Hematopoietic multipotent progenitor cell treated with erythropoietin and hydrocortisone succinate and interleukin-3 and kit ligand, for 17 days (in vitro differentiated cells): Measurements from ENCODE around the gene MAP1LC3B.

Experiments used
- DNase-seq: peaks from one replicate; pipeline ENCODE4 v3.0.0-alpha.2; 2015; ENCODE audit warnings: low spot score

MAP1LC3B gene

GRCh38 chr16:87432330-87432915 is 40.3 kb downstream of the MAP1LC3B start:
- no peak for DNase-seq

GRCh38 chr16:87434146-87434667 is 42.1 kb downstream of the MAP1LC3B start:
- no peak for DNase-seq

- no peak for DNase-seq
Measured at GRCh38 chr16:87435372-87436224, 43.5 kb downstream of the MAP1LC3B start.

GRCh38 chr16:87436225-87437172 is 44.4 kb downstream of the MAP1LC3B start:
- DNase-seq = no peak

- no peak for DNase-seq
Measured at GRCh38 chr16:87437327-87437726, 45.2 kb downstream of the MAP1LC3B start.

GRCh38 chr16:87437911-87438610 is 45.9 kb downstream of the MAP1LC3B start:
- no peak for DNase-seq

GRCh38 chr16:87438611-87438985 is 46.5 kb downstream of the MAP1LC3B start:
- no peak for DNase-seq

GRCh38 chr16:87439926-87440325 is 47.8 kb downstream of the MAP1LC3B start:
- DNase-seq = no peak

- no peak for DNase-seq
Measured at GRCh38 chr16:87441886-87442580, 49.9 kb downstream of the MAP1LC3B start.

- DNase-seq = no peak
Measured at GRCh38 chr16:87442581-87442966, 50.4 kb downstream of the MAP1LC3B start.

- no peak for DNase-seq
Measured at GRCh38 chr16:87443016-87443415, 50.9 kb downstream of the MAP1LC3B start.

- no peak for DNase-seq
Measured at GRCh38 chr16:87443964-87444363, 51.8 kb downstream of the MAP1LC3B start.

GRCh38 chr16:87445486-87445885 is 53.4 kb downstream of the MAP1LC3B start:
- DNase-seq = no peak

- no peak for DNase-seq
Measured at GRCh38 chr16:87446479-87446878, 54.3 kb downstream of the MAP1LC3B start.

- no peak for DNase-seq
Measured at GRCh38 chr16:87447323-87447722, 55.2 kb downstream of the MAP1LC3B start.

GRCh38 chr16:87448866-87449265 is 56.7 kb downstream of the MAP1LC3B start:
- no peak for DNase-seq

- no peak for DNase-seq
Measured at GRCh38 chr16:87451563-87452210, 59.6 kb downstream of the MAP1LC3B start.

GRCh38 chr16:87453326-87453725 is 61.2 kb downstream of the MAP1LC3B start:
- no peak for DNase-seq
